GM12891 (cell line): Measurements from ENCODE around the gene DNAH17.

Experiments
- POLR2A ChIP-seq: IDR thresholded peaks from 2 replicates; pipeline ENCODE4 v1.6.1; 2011; ENCODE audit warnings: low read depth, low read length, control low read depth
- POLR2AphosphoS5 ChIP-seq: IDR thresholded peaks from 2 replicates; pipeline ENCODE4 v1.6.1; 2011; ENCODE audit warnings: low read depth, low read length, control low read depth
- SPI1 ChIP-seq: IDR thresholded peaks from 2 replicates; pipeline ENCODE4 v1.6.1; 2011; ENCODE audit warnings: low read depth, low read length, control low read depth

DNA sequence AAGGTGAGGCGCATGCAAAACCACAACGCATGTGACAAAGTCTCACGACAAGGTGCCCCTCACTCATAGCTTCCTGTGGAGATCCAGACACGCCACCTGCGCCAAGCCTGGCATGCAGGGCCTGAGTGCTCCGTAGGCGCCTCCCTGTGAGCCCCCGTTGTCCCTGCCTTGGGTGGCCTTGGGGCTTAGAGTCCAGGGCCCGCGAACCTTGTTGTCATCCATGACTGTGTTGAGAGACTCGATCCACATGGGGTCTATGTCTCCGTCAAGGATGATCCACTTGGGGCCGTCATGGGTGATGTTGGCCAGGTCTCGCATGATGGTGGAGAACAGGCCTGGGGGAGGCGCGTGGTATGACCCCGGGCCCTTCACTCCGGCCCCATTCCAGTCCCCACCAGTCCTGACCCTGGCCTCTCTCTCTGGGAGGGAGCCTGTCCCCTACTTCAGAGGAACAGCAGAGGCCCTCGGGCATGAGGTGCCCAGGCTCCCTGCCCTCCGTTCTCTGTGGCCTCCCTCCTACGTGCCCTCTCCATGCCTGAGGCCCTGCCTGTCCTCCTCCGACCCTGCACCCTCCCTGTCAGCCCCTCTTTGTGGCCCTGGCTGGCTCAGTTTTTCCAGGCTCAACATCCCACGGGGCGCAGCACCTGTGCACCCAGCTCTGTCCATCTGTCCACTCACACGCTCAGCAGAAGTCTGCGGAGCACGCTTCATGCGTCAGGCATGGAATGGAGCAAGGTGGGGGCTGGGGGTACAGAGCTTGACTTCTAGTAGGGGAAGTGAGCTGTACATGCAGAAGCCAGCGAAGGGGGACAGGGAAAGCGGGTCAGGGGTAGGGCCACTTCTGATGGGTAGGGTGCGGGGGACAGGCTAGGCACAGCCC, 85.7 kb downstream of the DNAH17 start:
- TF ChIP-seq POLR2AphosphoS5 (no peak), POLR2A (no peak), SPI1 (no peak)
